Psoas muscle (tissue), 8 donors: ENCODE results near the gene ZFHX3. TPM values are rescaled to one million over a fixed set of nuclear protein-coding genes. Genes with fewer than 3 reads are reported as not detected.

Experiments
- ATAC-seq, 4 donors: fragments of 200-7000 bp; cut with Tn5 transposase; one replicate each; pipeline ENCODE4 v1.9.1; 2020; ENCODE audit warnings: moderate library complexity in 3 of 4, mild to moderate bottlenecking in 2 of 4
- DNase-seq, 2 donors: peaks; one replicate each; pipeline ENCODE4 v3.0.0-alpha.2; 2020
- H3K27ac ChIP-seq: fragments of 200-600 bp; one replicate; pipeline ENCODE4 v1.8.0; 2022
- H3K27me3 ChIP-seq, 3 donors: fragments of 200-600 bp in 1 of 3; one replicate each; pipeline versions ENCODE4 v1.6.1 to v1.8.0; 2013 to 2022; ENCODE audit warnings: low read length in 2 of 3, mild to moderate bottlenecking in 2 of 3, moderate library complexity in 1 of 3; ENCODE audit not compliant: insufficient read depth in 3 of 3
- H3K36me3 ChIP-seq, 2 donors: fragments of 200-600 bp in 1 of 2; one replicate each; pipeline versions ENCODE4 v1.6.1 to v1.8.0; 2013 to 2022; ENCODE audit warnings: low read depth in 1 of 2, mild to moderate bottlenecking in 1 of 2, moderate library complexity in 1 of 2; ENCODE audit not compliant: insufficient read depth in 1 of 2
- H3K4me1 ChIP-seq: fragments of 200-600 bp; one replicate; pipeline ENCODE4 v1.8.0; 2022
- H3K4me3 ChIP-seq: fragments of 200-600 bp; one replicate; pipeline ENCODE4 v1.8.0; 2022; ENCODE audit warnings: mild to moderate bottlenecking
- H3K9me3 ChIP-seq: fragments of 200-600 bp; one replicate; pipeline ENCODE4 v1.8.0; 2022
- WGBS, 3 donors: extraction: QIAGEN DNeasy Blood & Tissue Kit; methylation state at CpG; one replicate each; pipeline versions ENCODE4 v1.1.6 to v1.1.7; 2013; 5-methylcytosine and 5-hydroxymethylcytosine counted together
- intact Hi-C, 2 donors: fragments of 100-400 bp; cut with DNase I; formaldehyde crosslinking; loops; one replicate each; pipeline versions ENCODE4 v1.11.0 to v1.14.2; 2022
- polyA plus RNA-seq, 3 donors: library from polyadenylated mRNA; stranded (reverse); fragments of 200-250 nt; gene quantifications; one replicate each; pipeline ENCODE4 v1.2.3, GENCODE V29; 2013
- total RNA-seq, 4 donors: library from RNA; stranded (reverse); fragmentation: NEBNext Ultra II Directional in 2 of 4; extraction: Animal tissue kit (Norgen Biotek cat#: 25700) in 2 of 4; gene quantifications; one replicate each; pipeline versions ENCODE4 v1.2.1 to v1.2.4, GENCODE V29; 2021 to 2023
- TF ChIP-seq, protein P1 (sequence below): fragments of 200-600 bp; IDR thresholded peaks from one replicate; pipeline ENCODE4 v1.8.0; 2022; ENCODE audit warnings: antibody characterized with exemption
- donor health status: healthy with polysubstance abuse.
- donor health status: DM: no; HTN: no; CAD: no; lungs with moderate emphysema.
- donor health status: Bipolar disorder and iron deficiency.
- donor health status: healthy.
- donor health status: DM: yes; HTN: yes; CAD: no.
- donor health status: DM: no; HTN: no; CAD: no.
- donor health status: DM: no; HTN: no; CAD: no.
- donor health status: DM: yes; HTN: yes; CAD: no.

The ZFHX3 gene
- total and polyA plus RNA-seq, 7 donors = 3.3 to 36.9 (median 11.5) TPM

DNA sequence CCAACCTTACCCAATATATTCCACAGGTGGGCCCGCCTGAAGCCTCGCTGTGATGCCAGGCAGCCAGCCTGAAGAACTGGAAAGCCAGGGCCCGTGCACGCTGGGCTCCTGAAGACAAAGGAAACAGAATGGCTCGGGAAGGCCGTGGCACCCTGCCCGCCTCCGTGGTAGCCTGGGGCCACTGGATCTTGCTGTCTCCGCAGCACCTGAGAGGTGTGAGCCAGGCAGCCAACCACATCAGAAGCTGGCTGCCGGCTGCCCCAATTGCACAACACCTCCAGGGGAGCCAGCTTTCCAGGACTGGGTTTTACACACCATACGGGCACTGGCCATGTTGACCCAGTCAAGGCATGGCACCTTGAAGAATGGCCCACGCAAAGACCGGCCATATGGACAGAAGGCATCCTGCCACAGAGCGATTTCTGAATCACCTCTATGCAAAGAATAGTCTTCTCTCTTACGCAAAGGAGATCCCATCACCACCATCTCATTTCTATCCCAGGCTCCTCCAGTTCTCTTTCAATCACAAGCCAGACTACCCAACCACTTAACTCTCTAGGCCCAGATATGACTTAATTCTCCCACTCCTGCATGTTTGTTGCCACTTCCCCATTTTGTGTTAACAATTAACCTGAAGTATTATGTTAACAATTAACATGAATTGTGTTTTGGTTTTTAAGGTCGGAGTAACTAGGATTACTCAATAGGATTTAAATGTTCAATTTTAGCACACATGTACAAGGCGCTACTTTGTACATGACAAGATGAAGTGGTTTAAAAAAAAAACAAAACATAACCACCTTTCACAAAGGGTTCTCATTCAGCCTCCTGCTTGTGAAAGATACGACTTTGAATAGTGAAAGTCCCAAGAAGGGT lies 32.1 kb downstream of the ZFHX3 start:
- peak; percentile 27 to 62 (median 50) for ATAC-seq

DNA sequence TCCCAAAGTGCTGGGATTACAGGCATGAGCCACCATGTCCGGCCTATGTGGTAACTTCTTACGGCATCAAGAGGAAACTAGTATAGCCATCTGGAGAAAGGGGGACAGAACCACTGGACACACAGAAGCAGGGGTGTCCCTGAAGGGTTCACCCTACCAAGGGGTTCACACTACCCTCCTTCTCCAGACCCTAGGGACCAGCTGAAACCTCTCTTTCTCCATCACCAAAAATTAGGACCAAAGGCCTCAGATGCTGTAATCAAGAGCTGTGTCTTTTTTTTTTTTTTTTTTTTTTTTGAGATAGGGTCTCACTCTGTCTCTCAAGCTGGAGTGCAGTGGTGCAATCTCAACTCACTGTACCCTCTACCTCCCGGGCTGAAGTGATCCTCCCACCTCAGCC lies 33.2 kb downstream of the ZFHX3 start:
- TF ChIP-seq, protein P1, sequence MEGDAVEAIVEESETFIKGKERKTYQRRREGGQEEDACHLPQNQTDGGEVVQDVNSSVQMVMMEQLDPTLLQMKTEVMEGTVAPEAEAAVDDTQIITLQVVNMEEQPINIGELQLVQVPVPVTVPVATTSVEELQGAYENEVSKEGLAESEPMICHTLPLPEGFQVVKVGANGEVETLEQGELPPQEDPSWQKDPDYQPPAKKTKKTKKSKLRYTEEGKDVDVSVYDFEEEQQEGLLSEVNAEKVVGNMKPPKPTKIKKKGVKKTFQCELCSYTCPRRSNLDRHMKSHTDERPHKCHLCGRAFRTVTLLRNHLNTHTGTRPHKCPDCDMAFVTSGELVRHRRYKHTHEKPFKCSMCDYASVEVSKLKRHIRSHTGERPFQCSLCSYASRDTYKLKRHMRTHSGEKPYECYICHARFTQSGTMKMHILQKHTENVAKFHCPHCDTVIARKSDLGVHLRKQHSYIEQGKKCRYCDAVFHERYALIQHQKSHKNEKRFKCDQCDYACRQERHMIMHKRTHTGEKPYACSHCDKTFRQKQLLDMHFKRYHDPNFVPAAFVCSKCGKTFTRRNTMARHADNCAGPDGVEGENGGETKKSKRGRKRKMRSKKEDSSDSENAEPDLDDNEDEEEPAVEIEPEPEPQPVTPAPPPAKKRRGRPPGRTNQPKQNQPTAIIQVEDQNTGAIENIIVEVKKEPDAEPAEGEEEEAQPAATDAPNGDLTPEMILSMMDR = no peak
- Histone ChIP-seq H3K27me3 (no peaks in the 10 kb centered on the region), H3K4me3 (no peak overlapping the region), H3K9me3 (no peaks in the 10 kb centered on the region), H3K4me1 (peaks cover 73% of the 10 kb centered on the region), H3K36me3 (no peaks in the 10 kb centered on the region), H3K27ac (peak overlapping the region; percentile 3)
- intact Hi-C loops = no loop called here
- DNase-seq (no peak), ATAC-seq (no peak)
- WGBS, 3 donors = 92 to 97% (median 93%) methylated on average over 3 of the region's 3 CpGs

More for the DNA sequence above, 32.1 kb downstream of the ZFHX3 start:
- intact Hi-C loops = no loop called here
- no peaks in the 10 kb centered on the region for H3K36me3 ChIP-seq
- H3K4me3 ChIP-seq = no peak overlapping the region
- 69 to 82% (median 69%) methylated on average over 18 of the region's 18 CpGs for WGBS, 3 donors
- H3K9me3 ChIP-seq = no peaks in the 10 kb centered on the region
- peak in 1 of 2 donors; percentile 40 for DNase-seq
- no peaks in the 10 kb centered on the region for H3K27me3 ChIP-seq
- H3K27ac ChIP-seq = peak overlapping the region; percentile 55
- peaks cover 73% of the 10 kb centered on the region for H3K4me1 ChIP-seq
- TF ChIP-seq, protein P1 = no peak

DNA sequence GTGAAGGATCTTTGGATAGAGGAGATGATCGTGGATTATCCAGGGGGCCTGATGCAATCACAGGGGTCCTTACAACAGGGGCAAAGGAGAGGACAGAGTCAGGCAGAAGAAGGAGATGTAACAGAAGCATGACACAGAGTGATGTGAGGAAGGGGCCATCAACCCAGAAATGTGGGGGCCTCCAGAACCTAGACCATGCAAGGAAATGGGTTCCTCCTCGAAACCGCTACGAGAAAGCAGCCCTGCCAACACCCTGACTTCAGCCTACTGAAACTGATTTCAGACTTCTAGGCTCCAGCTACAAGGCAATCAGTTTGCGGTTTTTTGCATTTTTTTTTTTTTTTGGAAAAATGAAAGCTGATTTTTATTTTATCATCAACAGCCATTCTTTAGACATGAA lies 34.0 kb downstream of the ZFHX3 start:
- H3K4me1 ChIP-seq = peaks cover 71% of the 10 kb centered on the region
- 92 to 99% (median 98%) methylated on average over 5 of the region's 5 CpGs for WGBS, 3 donors
- intact Hi-C loops = no loop called here
- ATAC-seq = no peak
- TF ChIP-seq, protein P1 = no peak
- H3K27me3 ChIP-seq = no peaks in the 10 kb centered on the region
- DNase-seq = no peak
- H3K9me3 ChIP-seq = no peaks in the 10 kb centered on the region
- peak overlapping the region; percentile 3 for H3K27ac ChIP-seq
- no peaks in the 10 kb centered on the region for H3K36me3 ChIP-seq
- H3K4me3 ChIP-seq = no peak overlapping the region

DNA sequence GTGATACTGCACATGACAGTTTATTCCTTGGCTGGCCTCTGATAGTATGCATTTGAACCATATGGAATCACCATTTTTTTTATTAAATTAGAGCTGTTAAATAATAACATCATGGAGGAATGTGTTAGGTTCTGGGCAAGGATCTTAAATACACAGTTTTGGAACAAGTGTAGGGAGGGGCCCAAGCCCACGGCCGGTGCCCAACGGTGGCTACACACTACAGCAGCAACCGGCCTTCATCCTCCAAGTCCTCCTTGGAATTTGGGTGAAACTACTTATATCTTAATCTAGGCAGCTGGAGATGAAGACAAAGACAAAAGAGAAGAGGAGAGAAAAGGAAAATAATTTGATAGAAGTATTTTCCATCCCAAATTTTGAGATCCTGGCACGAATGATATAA lies 35.6 kb downstream of the ZFHX3 start:
- Histone ChIP-seq H3K4me3 (no peak overlapping the region), H3K4me1 (peaks cover 78% of the 10 kb centered on the region), H3K9me3 (no peaks in the 10 kb centered on the region), H3K27me3 (no peaks in the 10 kb centered on the region), H3K36me3 (no peaks in the 10 kb centered on the region), H3K27ac (peak overlapping the region; percentile 74)
- TF ChIP-seq, protein P1 = no peak
- intact Hi-C loops = no loop called here
- 77 to 85% (median 80%) methylated on average over 5 of the region's 5 CpGs for WGBS, 3 donors
- no peak for ATAC-seq
- DNase-seq = no peak
